Activated CD8-positive, alpha-beta T cell treated with anti-CD3 and anti-CD28 coated beads for 36 hours (primary cell): ENCODE data around the gene IQSEC2. TPM values are rescaled to one million over a fixed set of nuclear protein-coding genes. Genes with fewer than 3 reads are reported as not detected.
A peak's percentile ranks its signal among the peaks of the same experiment; 100 is the strongest.

Source experiments
- ATAC-seq: fragments of 200-7000 bp; cut with Tn5 transposase; one replicate; pipeline ENCODE4 v1.10.0; 2021; ENCODE audit warnings: mild to moderate bottlenecking, moderate library complexity
- CTCF ChIA-PET: fragments of 350-600 bp; sonication (Branson Sonifier 250); formaldehyde crosslinking; loops from one replicate; lab custom pipeline; 2021; ENCODE audit warnings: antibody characterized with exemption; lab: Charles Lee
- POLR2A ChIA-PET: fragments of 350-600 bp; sonication (Branson Sonifier 250); formaldehyde crosslinking; loops from one replicate; lab custom pipeline; 2021; ENCODE audit warnings: antibody characterized with exemption; lab: Charles Lee
- DNase-seq: peaks from one replicate; pipeline ENCODE4 v3.0.0-alpha.2; 2020
- H3K27ac Mint-ChIP-seq: one replicate; pipeline ENCODE4 v1.8.0; 2021; ENCODE audit warnings: mild to moderate bottlenecking, mixed read lengths
- H3K27me3 Mint-ChIP-seq: one replicate; pipeline ENCODE4 v1.8.0; 2021; ENCODE audit warnings: mixed read lengths
- H3K36me3 Mint-ChIP-seq: one replicate; pipeline ENCODE4 v1.8.0; 2021; ENCODE audit warnings: low read depth, mixed read lengths
- H3K4me1 Mint-ChIP-seq: one replicate; pipeline ENCODE4 v1.8.0; 2021; ENCODE audit warnings: low read depth, mixed read lengths
- H3K4me3 Mint-ChIP-seq: one replicate; pipeline ENCODE4 v1.8.0; 2021; ENCODE audit warnings: mild to moderate bottlenecking, moderate library complexity, mixed read lengths
- H3K9me3 Mint-ChIP-seq: one replicate; pipeline ENCODE4 v1.8.0; 2021; ENCODE audit warnings: mixed read lengths
- CTCF ChIP-seq: fragments of 200-600 bp; IDR thresholded peaks from one replicate; pipeline ENCODE4 v1.8.0; 2022; ENCODE audit warnings: antibody characterized with exemption, mild to moderate bottlenecking
- intact Hi-C: fragments of 100-400 bp; cut with micrococcal nuclease; formaldehyde crosslinking; loops from one replicate; pipeline ENCODE4 v1.10.0; 2022
- total RNA-seq, 2 experiments: library from RNA; stranded (reverse); gene quantifications; one replicate each; pipeline ENCODE4 v1.2.3, GENCODE V29; 2021

Gene IQSEC2
- total RNA-seq, 2 experiments from 2014 or later = 0.05 to 0.07 TPM

GRCh38 chrX:53223068-53223693 is 58.2 kb downstream of the IQSEC2 start:
- no peak for TF ChIP-seq CTCF
- ATAC-seq (no peak), DNase-seq (no peak)
- H3K4me1 Mint-ChIP-seq = peaks cover 35% of the 10 kb centered on the region
- ChIA-PET POLR2A (interaction anchor here (0.9 to 1.9 kb wide), 2 partner anchors 8 to 12 kb away, joined by 3 to 5 read pairs; no protein-coding TSS in a partner anchor), CTCF (interaction anchor here (1.5 kb wide), 1 partner anchor 9 kb away, joined by 4 read pairs; no protein-coding TSS in a partner anchor)
- peak overlapping the region; percentile 95 for H3K27ac Mint-ChIP-seq
- peaks cover 20% of the 10 kb centered on the region for H3K36me3 Mint-ChIP-seq
- H3K4me3 Mint-ChIP-seq = peak overlapping the region; percentile 86
- no peaks in the 10 kb centered on the region for H3K9me3 Mint-ChIP-seq
- H3K27me3 Mint-ChIP-seq = no peaks in the 10 kb centered on the region
- intact Hi-C loops = no loop called here

Other genes with a start within 250 kb of the IQSEC2 start
- gene GPR173, start 232.8 kb downstream of the IQSEC2 start, total RNA-seq = under 1 TPM; 0.36 to 0.70 TPM
- gene TSPYL2, start 199.2 kb downstream of the IQSEC2 start, total RNA-seq = 10 to 100 TPM; 56.8 to 61.0 TPM
- 10 to 100 TPM; 11.1 to 11.7 TPM for gene KANTR, start 187.4 kb downstream of the IQSEC2 start, total RNA-seq
- gene KDM5C, start 56.4 kb downstream of the IQSEC2 start, total RNA-seq = 10 to 100 TPM; 94.3 to 99.4 TPM
- gene SMC1A, start 141.1 kb upstream of the IQSEC2 start, total RNA-seq = 100 to 1,000 TPM; 151 to 154 TPM
- gene RIBC1, start 141.3 kb upstream of the IQSEC2 start, total RNA-seq = under 1 TPM; 0.63 to 0.72 TPM
- gene HSD17B10, start 152.8 kb upstream of the IQSEC2 start, total RNA-seq = 10 to 100 TPM; 94.3 to 97.6 TPM